ENCODE data around the gene KRT74. TPM values are rescaled to one million over a fixed set of nuclear protein-coding genes. Genes with fewer than 3 reads are reported as not detected.

KRT74 gene
- total and polyA plus RNA-seq, 10 of the 15 experiments (the other 5 are each of a cell fraction or from before 2014, with no cell fraction given) = not detected

DNA sequence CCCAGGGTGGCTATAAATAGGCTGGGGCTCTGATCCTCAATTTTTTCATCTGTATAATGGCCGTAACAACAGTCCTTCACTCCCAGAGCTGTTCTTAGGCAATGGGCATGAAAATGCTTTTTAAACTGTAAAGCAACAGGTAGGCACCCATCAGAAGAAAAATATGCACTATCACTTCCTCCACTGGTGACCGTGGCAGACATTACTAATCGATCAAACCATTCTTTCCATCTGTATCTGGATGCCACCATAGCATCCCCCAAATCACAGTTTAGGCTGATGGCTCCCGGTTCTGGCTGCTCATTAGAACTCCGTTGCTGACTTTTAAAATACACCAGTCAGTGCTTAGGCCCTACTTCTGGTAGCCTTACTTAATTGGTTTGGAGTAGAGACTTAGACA is 31.9 kb downstream of the KRT74 start:
- no peak for TF ChIP-seq POLR2AphosphoS2 (IDR thresholded peaks at IDR 0.05; ENCODE audit: low read depth, low read length)
- no peak for TF ChIP-seq TCF3 (IDR thresholded peaks at IDR 0.05; ENCODE audit: borderline replicate concordance, insufficient read depth, low read depth, low read length)
- no peak for TF ChIP-seq SIN3A (IDR thresholded peaks at IDR 0.05; ENCODE audit: low read depth, low read length)
- TF ChIP-seq SMAD1 (IDR thresholded peaks at IDR 0.05; ENCODE audit: low read depth, partially characterized antibody) = no peak
- no peak for TF ChIP-seq CREB1 (IDR thresholded peaks at IDR 0.05; ENCODE audit: low read depth)
- TF ChIP-seq, protein P1, sequence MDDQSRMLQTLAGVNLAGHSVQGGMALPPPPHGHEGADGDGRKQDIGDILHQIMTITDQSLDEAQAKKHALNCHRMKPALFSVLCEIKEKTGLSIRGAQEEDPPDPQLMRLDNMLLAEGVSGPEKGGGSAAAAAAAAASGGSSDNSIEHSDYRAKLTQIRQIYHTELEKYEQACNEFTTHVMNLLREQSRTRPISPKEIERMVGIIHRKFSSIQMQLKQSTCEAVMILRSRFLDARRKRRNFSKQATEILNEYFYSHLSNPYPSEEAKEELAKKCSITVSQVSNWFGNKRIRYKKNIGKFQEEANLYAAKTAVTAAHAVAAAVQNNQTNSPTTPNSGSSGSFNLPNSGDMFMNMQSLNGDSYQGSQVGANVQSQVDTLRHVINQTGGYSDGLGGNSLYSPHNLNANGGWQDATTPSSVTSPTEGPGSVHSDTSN (IDR thresholded peaks at IDR 0.05; ENCODE audit: insufficient replicate concordance, low read depth, low read length) = no peak
- no peak for TF ChIP-seq RUNX3 (IDR thresholded peaks at IDR 0.05; ENCODE audit: low read length)
- no peak for TF ChIP-seq POLR2AphosphoS5 (IDR thresholded peaks at IDR 0.05; ENCODE audit: low read length)
- TF ChIP-seq NKRF (conservative IDR thresholded peaks at IDR 0.05) = no peak
- no peak for TF ChIP-seq JUND (IDR thresholded peaks at IDR 0.05; ENCODE audit: low read depth, low read length)
- TF ChIP-seq USF2 (IDR thresholded peaks at IDR 0.05; ENCODE audit: borderline replicate concordance, low read depth, low read length) = no peak
- TF ChIP-seq, protein P2, sequence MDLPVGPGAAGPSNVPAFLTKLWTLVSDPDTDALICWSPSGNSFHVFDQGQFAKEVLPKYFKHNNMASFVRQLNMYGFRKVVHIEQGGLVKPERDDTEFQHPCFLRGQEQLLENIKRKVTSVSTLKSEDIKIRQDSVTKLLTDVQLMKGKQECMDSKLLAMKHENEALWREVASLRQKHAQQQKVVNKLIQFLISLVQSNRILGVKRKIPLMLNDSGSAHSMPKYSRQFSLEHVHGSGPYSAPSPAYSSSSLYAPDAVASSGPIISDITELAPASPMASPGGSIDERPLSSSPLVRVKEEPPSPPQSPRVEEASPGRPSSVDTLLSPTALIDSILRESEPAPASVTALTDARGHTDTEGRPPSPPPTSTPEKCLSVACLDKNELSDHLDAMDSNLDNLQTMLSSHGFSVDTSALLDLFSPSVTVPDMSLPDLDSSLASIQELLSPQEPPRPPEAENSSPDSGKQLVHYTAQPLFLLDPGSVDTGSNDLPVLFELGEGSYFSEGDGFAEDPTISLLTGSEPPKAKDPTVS (IDR thresholded peaks at IDR 0.05; ENCODE audit: low read depth, low read length) = no peak
- TF ChIP-seq RB1 (IDR thresholded peaks at IDR 0.05; ENCODE audit: borderline replicate concordance) = no peak
- no peak for TF ChIP-seq RFX5 (IDR thresholded peaks at IDR 0.05; ENCODE audit: low read depth, low read length)
- TF ChIP-seq, protein P3, sequence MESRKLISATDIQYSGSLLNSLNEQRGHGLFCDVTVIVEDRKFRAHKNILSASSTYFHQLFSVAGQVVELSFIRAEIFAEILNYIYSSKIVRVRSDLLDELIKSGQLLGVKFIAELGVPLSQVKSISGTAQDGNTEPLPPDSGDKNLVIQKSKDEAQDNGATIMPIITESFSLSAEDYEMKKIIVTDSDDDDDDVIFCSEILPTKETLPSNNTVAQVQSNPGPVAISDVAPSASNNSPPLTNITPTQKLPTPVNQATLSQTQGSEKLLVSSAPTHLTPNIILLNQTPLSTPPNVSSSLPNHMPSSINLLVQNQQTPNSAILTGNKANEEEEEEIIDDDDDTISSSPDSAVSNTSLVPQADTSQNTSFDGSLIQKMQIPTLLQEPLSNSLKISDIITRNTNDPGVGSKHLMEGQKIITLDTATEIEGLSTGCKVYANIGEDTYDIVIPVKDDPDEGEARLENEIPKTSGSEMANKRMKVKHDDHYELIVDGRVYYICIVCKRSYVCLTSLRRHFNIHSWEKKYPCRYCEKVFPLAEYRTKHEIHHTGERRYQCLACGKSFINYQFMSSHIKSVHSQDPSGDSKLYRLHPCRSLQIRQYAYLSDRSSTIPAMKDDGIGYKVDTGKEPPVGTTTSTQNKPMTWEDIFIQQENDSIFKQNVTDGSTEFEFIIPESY (IDR thresholded peaks at IDR 0.05) = no peak
- TF ChIP-seq, protein P4, sequence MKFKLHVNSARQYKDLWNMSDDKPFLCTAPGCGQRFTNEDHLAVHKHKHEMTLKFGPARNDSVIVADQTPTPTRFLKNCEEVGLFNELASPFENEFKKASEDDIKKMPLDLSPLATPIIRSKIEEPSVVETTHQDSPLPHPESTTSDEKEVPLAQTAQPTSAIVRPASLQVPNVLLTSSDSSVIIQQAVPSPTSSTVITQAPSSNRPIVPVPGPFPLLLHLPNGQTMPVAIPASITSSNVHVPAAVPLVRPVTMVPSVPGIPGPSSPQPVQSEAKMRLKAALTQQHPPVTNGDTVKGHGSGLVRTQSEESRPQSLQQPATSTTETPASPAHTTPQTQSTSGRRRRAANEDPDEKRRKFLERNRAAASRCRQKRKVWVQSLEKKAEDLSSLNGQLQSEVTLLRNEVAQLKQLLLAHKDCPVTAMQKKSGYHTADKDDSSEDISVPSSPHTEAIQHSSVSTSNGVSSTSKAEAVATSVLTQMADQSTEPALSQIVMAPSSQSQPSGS (IDR thresholded peaks at IDR 0.05; ENCODE audit: low read length) = no peak
- no peak overlapping the region for H3K9ac ChIP-seq (ENCODE audit: control insufficient read depth, insufficient read depth, low read length)
- peaks cover 0 to 3% of the 10 kb centered on the region in 2 experiments; a peak in 1 of 4 replicates for H3K27me3 ChIP-seq (replicated peaks in 1 of 2; ENCODE audit: control insufficient read depth in 2 of 2, insufficient read depth in 2 of 2, low read length in 1 of 2)
- no peak for ATAC-seq
- 31% methylated on average over 5 of the region's 5 CpGs for WGBS (ENCODE audit: insufficient coverage, insufficient replicate concordance, low lambda C conversion rate, missing lambda C conversion rate)
- H3K27ac ChIP-seq (ENCODE audit: control insufficient read depth, insufficient read depth) = no peak overlapping the region
- FAIRE-seq = no peak
- H3K79me2 ChIP-seq (ENCODE audit: control insufficient read depth, insufficient read depth, low read length) = no peaks in the 10 kb centered on the region
- H3K9me3 ChIP-seq (replicated peaks; ENCODE audit: control insufficient read depth, insufficient read depth, low read length) = no peaks in the 10 kb centered on the region
- no peak overlapping the region for H3K4me2 ChIP-seq (ENCODE audit: control insufficient read depth, insufficient read depth)
- in situ Hi-C loops (cut with MboI) = no loop called here
- no peak overlapping the region for H2AFZ ChIP-seq (ENCODE audit: control insufficient read depth, low read depth, low read length)
- no peak overlapping the region for H3K4me3 ChIP-seq
- H3K36me3 ChIP-seq (ENCODE audit: control insufficient read depth in 2 of 2, insufficient read depth in 2 of 2, low read length in 1 of 2) = no peaks in the 10 kb centered on the region
- BruUV-seq (replicated peaks) = no TSS peak
- no peaks in the 10 kb centered on the region for H4K20me1 ChIP-seq (ENCODE audit: control insufficient read depth, insufficient read depth)
- DNase-seq (ENCODE audit: low read depth, low spot score) = no peak
- SMC1A ChIA-PET (ENCODE audit: uncharacterized antibody, unreplicated experiment) = no interaction called here
- no peaks in the 10 kb centered on the region for H3K4me1 ChIP-seq (ENCODE audit: control insufficient read depth, insufficient read depth, low read length)
- CTCF ChIA-PET = no interaction called here
- intact Hi-C loops (cut with micrococcal nuclease; ENCODE audit: unreplicated experiment) = no loop called here
- RAD21 ChIA-PET (ENCODE audit: unreplicated experiment) = no interaction called here
- POLR2A ChIA-PET = no interaction called here
